Measurements from ENCODE around the gene GDPGP1. TPM values are rescaled to one million over a fixed set of nuclear protein-coding genes. Genes with fewer than 3 reads are reported as not detected.
"Not testable (repeated sequence)": the region's sequence is repeated elsewhere in the genome, so short reads cannot be mapped to it uniquely, and the experiment has no call there.

GDPGP1 gene
- total RNA-seq, 1 donor from 2014 or later = 4.1 TPM

DNA sequence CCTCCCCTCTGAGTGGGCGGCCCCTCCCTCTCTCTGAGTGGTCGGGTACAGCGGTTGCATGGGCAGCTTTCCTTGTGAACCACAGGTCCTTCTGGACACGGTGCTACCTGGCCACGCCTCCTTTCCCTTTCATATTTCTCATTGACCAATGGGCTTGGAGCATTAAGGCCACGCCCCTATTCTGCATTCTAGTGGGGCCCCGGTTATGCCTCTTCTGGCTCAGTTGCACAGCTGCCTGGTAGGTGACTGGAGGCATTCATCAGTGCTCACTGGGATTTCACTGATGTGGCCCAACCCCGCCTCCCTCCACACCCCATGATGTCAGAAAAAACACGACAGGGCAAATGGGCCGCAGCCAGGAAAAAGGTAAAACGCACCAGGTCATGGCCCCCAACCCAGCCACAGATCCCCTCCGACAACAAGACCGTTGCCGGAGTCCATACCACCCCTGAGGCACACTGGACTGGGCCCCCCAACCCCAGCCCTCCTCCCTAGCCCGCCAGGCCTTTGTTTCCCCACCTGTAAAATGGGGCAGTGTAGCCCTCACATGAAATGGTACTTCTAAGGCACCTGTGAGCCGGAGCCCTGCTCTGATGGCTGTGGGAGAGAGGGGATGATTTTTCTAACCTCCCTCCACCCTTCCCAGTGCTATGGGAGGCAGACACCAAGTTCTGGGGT lies 57.8 kb downstream of the GDPGP1 start:
- Histone ChIP-seq H4K20me1 (ENCODE audit: insufficient read depth, low read length) (no peaks in the 10 kb centered on the region), H3K4me2 (ENCODE audit: low read length) (no peak overlapping the region), H3K36me3 (ENCODE audit: insufficient read depth, low read length) (no peaks in the 10 kb centered on the region), H3K27ac (ENCODE audit: low read depth, low read length) (no peak overlapping the region), H3K4me1 (ENCODE audit: insufficient read depth, low read length) (peaks cover 2% of the 10 kb centered on the region), H3K4me3 (ENCODE audit: insufficient read depth, low read depth, low read length) (no peak overlapping the region), H3K9me3 (ENCODE audit: insufficient read depth, low read depth, low read length) (no peaks in the 10 kb centered on the region), H3K27me3 (ENCODE audit: insufficient read depth, low read length) (no peaks in the 10 kb centered on the region), H3K9ac (ENCODE audit: low read length) (no peak overlapping the region), H2AFZ (ENCODE audit: low read depth, low read length) (no peak overlapping the region), H3K79me2 (ENCODE audit: insufficient read depth, low read length) (no peaks in the 10 kb centered on the region)
- no peaks in the 10 kb centered on the region for H3K27me3 Mint-ChIP-seq (ENCODE audit: low read depth, unreplicated experiment)
- TF ChIP-seq EZH2 (IDR thresholded peaks at IDR 0.05; ENCODE audit: insufficient read depth, low read length) (no peak), CTCF (IDR thresholded peaks at IDR 0.05; ENCODE audit: insufficient read depth, low read depth, low read length) (no peak)
- no peak for FAIRE-seq
- H3K9me3 Mint-ChIP-seq (ENCODE audit: unreplicated experiment) = no peaks in the 10 kb centered on the region
- no peaks in the 10 kb centered on the region for H3K36me3 Mint-ChIP-seq (ENCODE audit: low read depth, unreplicated experiment)
- H3K27ac Mint-ChIP-seq (ENCODE audit: unreplicated experiment) = no peak overlapping the region
- no peaks in the 10 kb centered on the region for H3K4me1 Mint-ChIP-seq (ENCODE audit: low read depth, unreplicated experiment)
- no peak for DNase-seq (ENCODE audit: low read depth)
- H3K4me3 Mint-ChIP-seq (ENCODE audit: unreplicated experiment) = no peak overlapping the region

DNA sequence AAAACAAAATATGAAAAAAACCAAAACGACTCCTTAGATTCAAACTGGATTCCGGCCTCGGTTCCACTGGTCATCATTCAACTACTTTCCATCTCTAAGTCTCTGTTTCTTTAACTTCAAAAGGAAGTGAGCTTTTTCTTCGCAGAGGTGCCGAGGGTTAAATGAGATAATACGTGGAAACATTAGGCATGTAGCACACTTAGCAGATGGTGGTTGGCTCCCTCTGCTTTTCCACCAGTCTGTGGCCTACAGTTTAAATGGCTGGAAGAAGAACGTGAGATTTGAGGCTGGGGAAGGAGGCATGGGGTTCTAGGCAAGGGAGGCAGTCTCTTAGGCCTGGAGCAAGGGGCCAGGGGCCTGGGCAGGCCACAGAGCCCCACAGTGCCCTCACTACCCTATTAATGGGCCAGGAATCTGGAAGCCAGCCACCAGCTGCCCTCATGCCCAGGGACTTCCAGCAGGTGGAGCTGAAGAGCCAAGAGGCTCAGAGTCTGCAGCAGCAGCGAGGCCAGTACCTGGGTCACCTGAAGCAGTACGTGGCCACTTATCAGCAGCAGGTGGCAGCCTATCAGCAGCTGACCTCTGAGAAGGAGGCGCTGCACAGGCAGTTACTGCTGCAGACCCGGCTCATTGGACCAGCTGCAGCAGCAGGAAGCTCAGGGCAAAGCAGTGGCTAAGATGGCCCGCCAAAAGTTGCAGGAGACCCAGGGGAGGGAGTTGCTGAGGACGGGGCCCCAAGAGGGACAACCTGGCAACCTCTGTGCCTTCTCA lies 59.2 kb downstream of the GDPGP1 start:
- not testable (repeated sequence) for H3K27ac Mint-ChIP-seq (ENCODE audit: unreplicated experiment); H3K27me3 ChIP-seq (ENCODE audit: insufficient read depth, low read length); H3K27ac ChIP-seq (ENCODE audit: low read depth, low read length); H4K20me1 ChIP-seq (ENCODE audit: insufficient read depth, low read length); FAIRE-seq; H3K9ac ChIP-seq (ENCODE audit: low read length); H3K4me1 ChIP-seq (ENCODE audit: insufficient read depth, low read length); H3K36me3 Mint-ChIP-seq (ENCODE audit: low read depth, unreplicated experiment); H3K4me3 Mint-ChIP-seq (ENCODE audit: unreplicated experiment); H3K79me2 ChIP-seq (ENCODE audit: insufficient read depth, low read length); H2AFZ ChIP-seq (ENCODE audit: low read depth, low read length); H3K4me2 ChIP-seq (ENCODE audit: low read length); H3K9me3 Mint-ChIP-seq (ENCODE audit: unreplicated experiment); H3K27me3 Mint-ChIP-seq (ENCODE audit: low read depth, unreplicated experiment); H3K9me3 ChIP-seq (ENCODE audit: insufficient read depth, low read depth, low read length); DNase-seq (ENCODE audit: low read depth); H3K4me1 Mint-ChIP-seq (ENCODE audit: low read depth, unreplicated experiment); H3K36me3 ChIP-seq (ENCODE audit: insufficient read depth, low read length); H3K4me3 ChIP-seq (ENCODE audit: insufficient read depth, low read depth, low read length)
- TF ChIP-seq CTCF (IDR thresholded peaks at IDR 0.05; ENCODE audit: insufficient read depth, low read depth, low read length) = peak; percentile 61

GRCh38 chr15:90294159-90294558 lies 60.1 kb downstream of the GDPGP1 start:
- H3K27ac ChIP-seq (ENCODE audit: low read depth, low read length) = no peak overlapping the region
- no peak for FAIRE-seq
- no peak overlapping the region for H3K9ac ChIP-seq (ENCODE audit: low read length)
- H2AFZ ChIP-seq (ENCODE audit: low read depth, low read length) = no peak overlapping the region
- DNase-seq (ENCODE audit: low read depth) = no peak
- Mint-ChIP-seq H3K27me3 (ENCODE audit: low read depth, unreplicated experiment) (no peaks in the 10 kb centered on the region), H3K4me3 (ENCODE audit: unreplicated experiment) (no peak overlapping the region), H3K4me1 (ENCODE audit: low read depth, unreplicated experiment) (no peaks in the 10 kb centered on the region), H3K27ac (ENCODE audit: unreplicated experiment) (peak overlapping the region; percentile 62), H3K9me3 (ENCODE audit: unreplicated experiment) (no peaks in the 10 kb centered on the region), H3K36me3 (ENCODE audit: low read depth, unreplicated experiment) (no peaks in the 10 kb centered on the region)
- peaks cover 2% of the 10 kb centered on the region for H3K4me1 ChIP-seq (ENCODE audit: insufficient read depth, low read length)
- no peaks in the 10 kb centered on the region for H3K79me2 ChIP-seq (ENCODE audit: insufficient read depth, low read length)
- TF ChIP-seq CTCF (IDR thresholded peaks at IDR 0.05; ENCODE audit: insufficient read depth, low read depth, low read length) = no peak
- TF ChIP-seq EZH2 (IDR thresholded peaks at IDR 0.05; ENCODE audit: insufficient read depth, low read length) = no peak
- no peak overlapping the region for H3K4me3 ChIP-seq (ENCODE audit: insufficient read depth, low read depth, low read length)
- no peaks in the 10 kb centered on the region for H3K36me3 ChIP-seq (ENCODE audit: insufficient read depth, low read length)
- H3K9me3 ChIP-seq (ENCODE audit: insufficient read depth, low read depth, low read length) = no peaks in the 10 kb centered on the region
- no peaks in the 10 kb centered on the region for H3K27me3 ChIP-seq (ENCODE audit: insufficient read depth, low read length)
- H3K4me2 ChIP-seq (ENCODE audit: low read length) = no peak overlapping the region
- no peaks in the 10 kb centered on the region for H4K20me1 ChIP-seq (ENCODE audit: insufficient read depth, low read length)
